SK-N-SH (cell line): Measurements from ENCODE around the gene FAM210B. TPM values are rescaled to one million over a fixed set of nuclear protein-coding genes. Genes with fewer than 3 reads are reported as not detected.

Experiments
- CTCF ChIA-PET: fragments of 300-600, 350-600 bp; formaldehyde crosslinking; extraction: SDS; loops from one replicate; lab custom pipeline; 2021; lab: Yijun Ruan, JAX
- POLR2A ChIA-PET: fragments of 350-600 bp; sonication (Branson Sonifier 250); formaldehyde crosslinking; extraction: SDS; loops from one replicate; lab custom pipeline; 2020; ENCODE audit warnings: antibody characterized with exemption, inconsistent platforms; lab: Yijun Ruan, JAX
- DNase-seq: peaks from one replicate; pipeline ENCODE4 v3.0.0; 2012
- H2AFZ ChIP-seq: fragments of 200-600 bp; sonication (generic); 2 replicates; pipeline ENCODE4 v1.8.1; 2016; ENCODE audit warnings: antibody characterized with exemption, mild to moderate bottlenecking, low read depth
- H3F3A ChIP-seq: fragments of 200-600 bp; sonication (generic); replicated peaks from 2 replicates; pipeline ENCODE3; 2016; ENCODE audit warnings: antibody characterized with exemption, mild to moderate bottlenecking; ENCODE audit not compliant: insufficient read depth
- H3K27ac ChIP-seq, 2 experiments: fragments of 200-500 bp in 1 of 2; fragments of 200-600 bp in 1 of 2; sonication (Bioruptor generic) in 1 of 2; sonication (generic), shearing (Covaris generic) in 1 of 2; 2 replicates each; pipeline versions ENCODE4 v1.5.1 to v1.6.1; 2014 to 2016; ENCODE audit warnings: low read depth in 2 of 2, inconsistent platforms in 1 of 2, low read length in 1 of 2, mild to moderate bottlenecking in 1 of 2, mixed read lengths in 1 of 2
- H3K27me3 ChIP-seq: fragments of 200-600 bp; sonication (generic), shearing (Covaris generic); 2 replicates; pipeline ENCODE4 v1.6.1; 2016; ENCODE audit warnings: mixed run types; ENCODE audit not compliant: insufficient read depth
- H3K36me3 ChIP-seq, 2 experiments: fragments of 200-500 bp in 1 of 2; fragments of 200-600 bp in 1 of 2; sonication (Bioruptor generic) in 1 of 2; sonication (generic) in 1 of 2; replicated peaks in 1 of 2; 2 replicates each; pipeline versions ENCODE3 to v1.5.1; 2014 to 2016; ENCODE audit warnings: low read length in 1 of 2, mild to moderate bottlenecking in 1 of 2; ENCODE audit not compliant: insufficient read depth in 2 of 2, control insufficient read depth in 1 of 2
- H3K4me1 ChIP-seq, 2 experiments: fragments of 200-500 bp in 1 of 2; fragments of 200-600 bp in 1 of 2; sonication (Bioruptor generic) in 1 of 2; sonication (generic), shearing (Covaris generic) in 1 of 2; 2 replicates each; pipeline versions ENCODE4 v1.5.1 to v1.6.1; 2014 to 2016; ENCODE audit warnings: low read depth in 1 of 2, low read length in 1 of 2, mixed run types in 1 of 2; ENCODE audit not compliant: insufficient read depth in 2 of 2, control insufficient read depth in 1 of 2
- H3K4me2 ChIP-seq: fragments of 200-600 bp; sonication (generic), shearing (Covaris generic); 2 replicates; pipeline ENCODE4 v1.6.1; 2017; ENCODE audit warnings: mixed run types
- H3K4me3 ChIP-seq, 2 experiments: fragments of 200-500 bp in 1 of 2; fragments of 200-600 bp in 1 of 2; sonication (Bioruptor generic) in 1 of 2; sonication (generic), shearing (Covaris generic) in 1 of 2; 2 replicates each; pipeline versions ENCODE4 v1.5.1 to v1.8.1; 2014 to 2016; ENCODE audit warnings: low read depth in 2 of 2, inconsistent platforms in 1 of 2, low read length in 1 of 2, mild to moderate bottlenecking in 1 of 2, mixed read lengths in 1 of 2, moderate library complexity in 1 of 2
- H3K79me2 ChIP-seq: fragments of 200-600 bp; sonication (generic); 2 replicates; pipeline ENCODE4 v1.8.1; 2017; ENCODE audit warnings: mild to moderate bottlenecking; ENCODE audit not compliant: insufficient read depth
- H3K9ac ChIP-seq: fragments of 200-600 bp; sonication (generic); 2 replicates; pipeline ENCODE4 v1.6.1; 2017; ENCODE audit warnings: mixed run types
- H3K9me2 ChIP-seq: fragments of 200-600 bp; sonication (generic); 2 replicates; pipeline ENCODE4 v1.6.1; 2017; ENCODE audit warnings: mixed run types
- H3K9me3 ChIP-seq: fragments of 200-600 bp; sonication (generic); 2 replicates; pipeline ENCODE4 v1.6.1; 2017; ENCODE audit warnings: mixed run types, mild to moderate bottlenecking, moderate library complexity
- H4K20me1 ChIP-seq: fragments of 200-600 bp; sonication (generic); 2 replicates; pipeline ENCODE4 v1.6.1; 2017; ENCODE audit warnings: mild to moderate bottlenecking, mixed run types; ENCODE audit not compliant: insufficient read depth
- ELF1 ChIP-seq: IDR thresholded peaks from 2 replicates; pipeline ENCODE4 v1.4.0; 2012
- FOSL2 ChIP-seq: IDR thresholded peaks from 2 replicates; pipeline ENCODE4 v1.4.0; 2012; ENCODE audit warnings: low read depth, mild to moderate bottlenecking, moderate library complexity, borderline replicate concordance
- GABPA ChIP-seq: IDR thresholded peaks from 2 replicates; pipeline ENCODE4 v1.4.0; 2012; ENCODE audit warnings: low read depth, mild to moderate bottlenecking
- JUND ChIP-seq: IDR thresholded peaks from 2 replicates; pipeline ENCODE4 v1.4.0; 2012
- MEF2A ChIP-seq: IDR thresholded peaks from 2 replicates; pipeline ENCODE4 v1.4.0; 2012; ENCODE audit warnings: low read depth, borderline replicate concordance
- NFIC ChIP-seq: IDR thresholded peaks from 2 replicates; pipeline ENCODE4 v1.4.0; 2012; ENCODE audit warnings: borderline replicate concordance
- NRF1 ChIP-seq: IDR thresholded peaks from 2 replicates; pipeline ENCODE4 v1.6.1; 2012; ENCODE audit warnings: low read depth, mild to moderate bottlenecking, low read length
- POLR2AphosphoS5 ChIP-seq: IDR thresholded peaks from 2 replicates; pipeline ENCODE4 v1.6.1; 2012; ENCODE audit warnings: low read depth, low read length
- RAD21 ChIP-seq: IDR thresholded peaks from 2 replicates; pipeline ENCODE4 v1.6.1; 2012; ENCODE audit warnings: mild to moderate bottlenecking, low read length
- RFX5 ChIP-seq: IDR thresholded peaks from 2 replicates; pipeline ENCODE4 v1.6.1; 2012; ENCODE audit warnings: mild to moderate bottlenecking, improper control_type of control experiment, low read length
- RXRA ChIP-seq: IDR thresholded peaks from 2 replicates; pipeline ENCODE4 v1.4.0; 2012; ENCODE audit warnings: low read depth, mild to moderate bottlenecking, borderline replicate concordance
- TCF12 ChIP-seq: IDR thresholded peaks from 2 replicates; pipeline ENCODE4 v1.4.0; 2012
- TEAD4 ChIP-seq: IDR thresholded peaks from 2 replicates; pipeline ENCODE4 v1.4.0; 2012; ENCODE audit warnings: mild to moderate bottlenecking, borderline replicate concordance; ENCODE audit not compliant: insufficient read depth
- YY1 ChIP-seq: IDR thresholded peaks from 2 replicates; pipeline ENCODE4 v1.4.0; 2012; ENCODE audit warnings: low read depth, mild to moderate bottlenecking
- WGBS: methylation state at CpG from one replicate; pipeline ENCODE4 v1.1.6; 2017; ENCODE audit warnings: low lambda C conversion rate; 5-methylcytosine and 5-hydroxymethylcytosine counted together
- polyA plus RNA-seq, 3 experiments: library from polyadenylated mRNA; depleted of rRNA; stranded (reverse); fragments of >200 nt; gene quantifications; 2 replicates each; pipeline ENCODE4 v1.2.3, GENCODE V29; 2012
- TF ChIP-seq, protein P1 (sequence below): fragments of 150-350 bp; IDR thresholded peaks from 2 replicates; pipeline ENCODE4 v1.6.1; 2016; ENCODE audit warnings: mild to moderate bottlenecking, low read depth, low read length
- TF ChIP-seq, protein P2 (sequence below): IDR thresholded peaks from 2 replicates; pipeline ENCODE4 v1.4.0; 2012; ENCODE audit warnings: low read depth, borderline replicate concordance
- TF ChIP-seq, protein P3 (sequence below): fragments of 200-600 bp; sonication (generic); IDR thresholded peaks from 2 replicates; pipeline ENCODE4 v1.6.1; 2017; ENCODE audit warnings: antibody characterized with exemption, mild to moderate bottlenecking, moderate library complexity
- TF ChIP-seq, protein P4 (sequence below): IDR thresholded peaks from 2 replicates; pipeline ENCODE4 v1.6.1; 2012; ENCODE audit warnings: mild to moderate bottlenecking, low read depth, low read length, moderate library complexity

The FAM210B gene
- polyA plus RNA-seq, 1 of the 3 experiments (the other 2 are of a cell fraction): 34.6 TPM

DNA sequence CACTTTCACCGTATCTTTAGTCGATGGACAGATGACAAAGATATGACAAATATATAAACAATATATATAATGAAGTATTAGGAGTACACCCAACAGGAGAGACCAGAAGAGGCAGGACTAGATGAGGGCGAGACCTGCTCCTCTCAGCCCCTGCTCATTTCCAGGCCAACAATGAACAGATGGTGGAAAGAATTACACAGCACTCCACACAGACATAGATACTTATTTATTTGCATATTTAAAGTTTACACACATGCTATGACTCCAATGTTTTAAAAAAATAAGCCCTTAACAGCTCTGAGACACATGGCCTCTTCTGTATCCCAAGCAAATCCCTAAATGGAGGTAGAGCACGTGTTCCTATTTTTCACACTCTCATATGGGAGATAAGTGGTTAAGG, 10.4 kb downstream of the FAM210B start:
- Histone ChIP-seq H3K27me3 (no peaks in the 10 kb centered on the region), H3K9me2 (no peaks in the 10 kb centered on the region), H3K36me3 (peaks cover 25 to 53% of the 10 kb centered on the region in 2 experiments), H3K4me2 (no peak overlapping the region), H3K9ac (no peak overlapping the region), H3K4me3 (no peak overlapping the region), H3K27ac (no peak overlapping the region), H3F3A (peaks cover 17% of the 10 kb centered on the region), H3K9me3 (no peaks in the 10 kb centered on the region), H3K4me1 (peaks cover 2% of the 10 kb centered on the region in 2 experiments; a peak in 1 of 4 replicates), H3K79me2 (peaks cover 24% of the 10 kb centered on the region), H4K20me1 (peaks cover 2% of the 10 kb centered on the region; the same call in 1 of the 2 replicates), H2AFZ (no peak overlapping the region)
- CTCF ChIA-PET: interaction anchor here (1.4 kb wide), 1 partner anchor 32 kb away, joined by 4 read pairs; no protein-coding TSS in a partner anchor
- DNase-seq: no peak
- POLR2A ChIA-PET: no interaction called here
- WGBS: 96% methylated on average over 4 of the region's 4 CpGs
- TF ChIP-seq FOSL2 (no peak), ELF1 (no peak), JUND (no peak), POLR2AphosphoS5 (no peak), RAD21 (no peak), MEF2A (no peak), TEAD4 (no peak), GABPA (no peak), TCF12 (no peak), NFIC (no peak), NRF1 (no peak)
- TF ChIP-seq, protein P1, sequence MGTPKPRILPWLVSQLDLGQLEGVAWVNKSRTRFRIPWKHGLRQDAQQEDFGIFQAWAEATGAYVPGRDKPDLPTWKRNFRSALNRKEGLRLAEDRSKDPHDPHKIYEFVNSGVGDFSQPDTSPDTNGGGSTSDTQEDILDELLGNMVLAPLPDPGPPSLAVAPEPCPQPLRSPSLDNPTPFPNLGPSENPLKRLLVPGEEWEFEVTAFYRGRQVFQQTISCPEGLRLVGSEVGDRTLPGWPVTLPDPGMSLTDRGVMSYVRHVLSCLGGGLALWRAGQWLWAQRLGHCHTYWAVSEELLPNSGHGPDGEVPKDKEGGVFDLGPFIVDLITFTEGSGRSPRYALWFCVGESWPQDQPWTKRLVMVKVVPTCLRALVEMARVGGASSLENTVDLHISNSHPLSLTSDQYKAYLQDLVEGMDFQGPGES: no peak
- TF ChIP-seq, protein P2, sequence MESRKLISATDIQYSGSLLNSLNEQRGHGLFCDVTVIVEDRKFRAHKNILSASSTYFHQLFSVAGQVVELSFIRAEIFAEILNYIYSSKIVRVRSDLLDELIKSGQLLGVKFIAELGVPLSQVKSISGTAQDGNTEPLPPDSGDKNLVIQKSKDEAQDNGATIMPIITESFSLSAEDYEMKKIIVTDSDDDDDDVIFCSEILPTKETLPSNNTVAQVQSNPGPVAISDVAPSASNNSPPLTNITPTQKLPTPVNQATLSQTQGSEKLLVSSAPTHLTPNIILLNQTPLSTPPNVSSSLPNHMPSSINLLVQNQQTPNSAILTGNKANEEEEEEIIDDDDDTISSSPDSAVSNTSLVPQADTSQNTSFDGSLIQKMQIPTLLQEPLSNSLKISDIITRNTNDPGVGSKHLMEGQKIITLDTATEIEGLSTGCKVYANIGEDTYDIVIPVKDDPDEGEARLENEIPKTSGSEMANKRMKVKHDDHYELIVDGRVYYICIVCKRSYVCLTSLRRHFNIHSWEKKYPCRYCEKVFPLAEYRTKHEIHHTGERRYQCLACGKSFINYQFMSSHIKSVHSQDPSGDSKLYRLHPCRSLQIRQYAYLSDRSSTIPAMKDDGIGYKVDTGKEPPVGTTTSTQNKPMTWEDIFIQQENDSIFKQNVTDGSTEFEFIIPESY: no peak

DNA sequence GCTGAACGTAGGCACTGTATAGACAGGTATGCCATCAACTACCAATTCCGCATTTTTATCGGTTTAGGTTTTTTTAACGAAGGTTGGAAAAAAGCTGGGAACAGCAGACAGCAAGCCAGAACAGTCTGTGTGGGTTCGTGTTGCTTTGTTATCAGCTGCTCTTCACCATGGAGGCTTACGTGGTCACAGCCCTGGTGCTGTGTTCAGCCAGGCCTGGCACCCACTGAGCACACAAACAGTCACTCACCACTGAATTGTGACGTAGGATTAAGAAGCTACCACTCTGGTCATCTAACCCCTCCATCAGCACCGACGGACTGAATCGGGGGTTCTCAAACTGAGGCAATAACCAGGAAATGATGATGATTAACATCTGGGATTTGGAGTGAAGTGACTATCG, 13.2 kb downstream of the FAM210B start:
- H3K9me2 ChIP-seq: no peaks in the 10 kb centered on the region
- H3F3A ChIP-seq: peaks cover 15% of the 10 kb centered on the region
- WGBS: 96% methylated on average over 11 of the region's 11 CpGs
- peaks cover 22 to 46% of the 10 kb centered on the region in 2 experiments for H3K36me3 ChIP-seq
- H3K27me3 ChIP-seq: no peaks in the 10 kb centered on the region
- no peaks in the 10 kb centered on the region for H3K9me3 ChIP-seq
- H3K27ac ChIP-seq: no peak overlapping the region
- TF ChIP-seq, protein P1: no peak
- TF ChIP-seq YY1 (no peak), RXRA (no peak), NFIC (no peak), FOSL2 (no peak), RFX5 (no peak)
- TF ChIP-seq, protein P3, sequence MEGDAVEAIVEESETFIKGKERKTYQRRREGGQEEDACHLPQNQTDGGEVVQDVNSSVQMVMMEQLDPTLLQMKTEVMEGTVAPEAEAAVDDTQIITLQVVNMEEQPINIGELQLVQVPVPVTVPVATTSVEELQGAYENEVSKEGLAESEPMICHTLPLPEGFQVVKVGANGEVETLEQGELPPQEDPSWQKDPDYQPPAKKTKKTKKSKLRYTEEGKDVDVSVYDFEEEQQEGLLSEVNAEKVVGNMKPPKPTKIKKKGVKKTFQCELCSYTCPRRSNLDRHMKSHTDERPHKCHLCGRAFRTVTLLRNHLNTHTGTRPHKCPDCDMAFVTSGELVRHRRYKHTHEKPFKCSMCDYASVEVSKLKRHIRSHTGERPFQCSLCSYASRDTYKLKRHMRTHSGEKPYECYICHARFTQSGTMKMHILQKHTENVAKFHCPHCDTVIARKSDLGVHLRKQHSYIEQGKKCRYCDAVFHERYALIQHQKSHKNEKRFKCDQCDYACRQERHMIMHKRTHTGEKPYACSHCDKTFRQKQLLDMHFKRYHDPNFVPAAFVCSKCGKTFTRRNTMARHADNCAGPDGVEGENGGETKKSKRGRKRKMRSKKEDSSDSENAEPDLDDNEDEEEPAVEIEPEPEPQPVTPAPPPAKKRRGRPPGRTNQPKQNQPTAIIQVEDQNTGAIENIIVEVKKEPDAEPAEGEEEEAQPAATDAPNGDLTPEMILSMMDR: no peak
- TF ChIP-seq, protein P4, sequence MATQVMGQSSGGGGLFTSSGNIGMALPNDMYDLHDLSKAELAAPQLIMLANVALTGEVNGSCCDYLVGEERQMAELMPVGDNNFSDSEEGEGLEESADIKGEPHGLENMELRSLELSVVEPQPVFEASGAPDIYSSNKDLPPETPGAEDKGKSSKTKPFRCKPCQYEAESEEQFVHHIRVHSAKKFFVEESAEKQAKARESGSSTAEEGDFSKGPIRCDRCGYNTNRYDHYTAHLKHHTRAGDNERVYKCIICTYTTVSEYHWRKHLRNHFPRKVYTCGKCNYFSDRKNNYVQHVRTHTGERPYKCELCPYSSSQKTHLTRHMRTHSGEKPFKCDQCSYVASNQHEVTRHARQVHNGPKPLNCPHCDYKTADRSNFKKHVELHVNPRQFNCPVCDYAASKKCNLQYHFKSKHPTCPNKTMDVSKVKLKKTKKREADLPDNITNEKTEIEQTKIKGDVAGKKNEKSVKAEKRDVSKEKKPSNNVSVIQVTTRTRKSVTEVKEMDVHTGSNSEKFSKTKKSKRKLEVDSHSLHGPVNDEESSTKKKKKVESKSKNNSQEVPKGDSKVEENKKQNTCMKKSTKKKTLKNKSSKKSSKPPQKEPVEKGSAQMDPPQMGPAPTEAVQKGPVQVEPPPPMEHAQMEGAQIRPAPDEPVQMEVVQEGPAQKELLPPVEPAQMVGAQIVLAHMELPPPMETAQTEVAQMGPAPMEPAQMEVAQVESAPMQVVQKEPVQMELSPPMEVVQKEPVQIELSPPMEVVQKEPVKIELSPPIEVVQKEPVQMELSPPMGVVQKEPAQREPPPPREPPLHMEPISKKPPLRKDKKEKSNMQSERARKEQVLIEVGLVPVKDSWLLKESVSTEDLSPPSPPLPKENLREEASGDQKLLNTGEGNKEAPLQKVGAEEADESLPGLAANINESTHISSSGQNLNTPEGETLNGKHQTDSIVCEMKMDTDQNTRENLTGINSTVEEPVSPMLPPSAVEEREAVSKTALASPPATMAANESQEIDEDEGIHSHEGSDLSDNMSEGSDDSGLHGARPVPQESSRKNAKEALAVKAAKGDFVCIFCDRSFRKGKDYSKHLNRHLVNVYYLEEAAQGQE: no peak
- POLR2A ChIA-PET: no interaction called here
- CTCF ChIA-PET: interaction anchor here (1.4 to 1.7 kb wide), 2 partner anchors 28 to 124 kb away, joined by 3 to 4 read pairs; partner anchors contain the start of gene MC3R
- DNase-seq: no peak
- no peak overlapping the region for H3K4me2 ChIP-seq
- H3K4me1 ChIP-seq: peaks cover 2 to 4% of the 10 kb centered on the region in 2 experiments; a peak in 2 of 4 replicates
- no peak overlapping the region for H2AFZ ChIP-seq
- peaks cover 4% of the 10 kb centered on the region; the same call in 1 of the 2 replicates for H4K20me1 ChIP-seq
- H3K9ac ChIP-seq: no peak overlapping the region
- peaks cover 52% of the 10 kb centered on the region for H3K79me2 ChIP-seq
- no peak overlapping the region for H3K4me3 ChIP-seq
